Hepatocyte (in vitro differentiated cells): ENCODE measurements around the gene ITGB2. TPM values are rescaled to one million over a fixed set of nuclear protein-coding genes. Genes with fewer than 3 reads are reported as not detected.
A peak's percentile ranks its signal among the peaks of the same experiment; 100 is the strongest.

Experiments used
- DNase-seq: peaks from one replicate; pipeline ENCODE4 v3.0.0-alpha.2; 2016; ENCODE audit warnings: low spot score
- H2AFZ ChIP-seq: fragments of 200-600 bp; sonication (generic); 2 replicates; pipeline ENCODE4 v1.6.0; 2016; ENCODE audit warnings: antibody characterized with exemption, mild to moderate bottlenecking
- H3K27ac ChIP-seq: fragments of 200-600 bp; sonication (generic); 2 replicates; pipeline ENCODE4 v1.5.1; 2016; ENCODE audit warnings: mild to moderate bottlenecking
- H3K27me3 ChIP-seq: fragments of 200-600 bp; sonication (generic); 2 replicates; pipeline ENCODE4 v1.6.1; 2016
- H3K36me3 ChIP-seq: fragments of 200-600 bp; sonication (generic); replicated peaks from 2 replicates; pipeline ENCODE4 v1.5.1; 2016; ENCODE audit warnings: low read depth; ENCODE audit not compliant: insufficient read depth
- H3K4me1 ChIP-seq: fragments of 200-600 bp; sonication (generic); 2 replicates; pipeline ENCODE4 v1.5.1; 2016; ENCODE audit warnings: mild to moderate bottlenecking, moderate library complexity; ENCODE audit not compliant: insufficient read depth
- H3K4me2 ChIP-seq: fragments of 200-600 bp; sonication (generic); 2 replicates; pipeline ENCODE4 v1.6.0; 2016
- H3K4me3 ChIP-seq: fragments of 200-600 bp; sonication (generic); 2 replicates; pipeline ENCODE4 v1.5.1; 2016; ENCODE audit warnings: mild to moderate bottlenecking
- H3K79me2 ChIP-seq: fragments of 200-600 bp; sonication (generic); 2 replicates; pipeline ENCODE4 v1.6.0; 2017; ENCODE audit warnings: mild to moderate bottlenecking
- H3K9me2 ChIP-seq: fragments of 200-600 bp; sonication (generic); replicated peaks from 2 replicates; pipeline ENCODE4 v1.6.0; 2017; ENCODE audit warnings: mild to moderate bottlenecking; ENCODE audit not compliant: insufficient read depth
- H3K9me3 ChIP-seq: fragments of 200-600 bp; sonication (generic); 2 replicates; pipeline ENCODE4 v1.5.1; 2016; ENCODE audit warnings: low read depth, mild to moderate bottlenecking
- H4K20me1 ChIP-seq: fragments of 200-600 bp; sonication (generic); 2 replicates; pipeline ENCODE4 v1.6.0; 2016; ENCODE audit warnings: mild to moderate bottlenecking; ENCODE audit not compliant: insufficient read depth, poor library complexity, severe bottlenecking
- EZH2 ChIP-seq: fragments of 200-600 bp; sonication (generic); IDR thresholded peaks from 2 replicates; pipeline ENCODE4 v1.6.1; 2016; ENCODE audit warnings: antibody characterized with exemption, mild to moderate bottlenecking, borderline replicate concordance
- EZH2phosphoT487 ChIP-seq: fragments of 200-600 bp; sonication (generic); IDR thresholded peaks from one replicate; pipeline ENCODE4 v1.6.1; 2018; ENCODE audit warnings: antibody characterized with exemption, mild to moderate bottlenecking, low read depth, moderate library complexity; ENCODE audit not compliant: unreplicated experiment, severe bottlenecking
- WGBS: methylation state at CpG from one replicate; pipeline ENCODE4 v1.1.6; 2016; ENCODE audit warnings: low lambda C conversion rate; ENCODE audit errors: missing lambda C conversion rate; 5-methylcytosine and 5-hydroxymethylcytosine counted together
- polyA plus RNA-seq: library from polyadenylated mRNA; unstranded; fragments of >200 nt; fragmentation: Nextera tagmentation; extraction: Ambion mirVana; gene quantifications from 2 replicates; pipeline ENCODE4 v1.2.1, GENCODE V29; 2016
- total RNA-seq: library from RNA; depleted of rRNA; stranded (reverse); fragments of >200 nt; gene quantifications from 2 replicates; pipeline ENCODE4 v1.2.3, GENCODE V29; 2014
- TF ChIP-seq, protein P1 (sequence below): fragments of 200-600 bp; sonication (generic); IDR thresholded peaks from 2 replicates; pipeline ENCODE4 v1.5.1; 2016; ENCODE audit warnings: antibody characterized with exemption, mild to moderate bottlenecking; ENCODE audit not compliant: poor library complexity

The ITGB2 gene
- total and polyA plus RNA-seq, 2 experiments from 2014 or later, result 3.8 to 4.2 TPM

DNA sequence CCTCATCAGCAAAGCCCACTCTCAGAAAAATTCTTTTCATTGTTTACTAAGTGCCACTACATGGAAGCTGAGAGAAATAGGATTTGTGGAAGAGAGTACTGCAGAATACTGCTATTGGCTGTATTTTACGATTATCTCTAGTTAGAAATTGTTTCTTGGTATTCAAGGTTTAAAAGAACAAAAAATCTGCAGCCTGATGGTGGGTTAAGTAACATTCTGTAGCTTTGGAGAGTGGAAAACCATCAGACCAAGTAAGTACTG, 74.5 kb downstream of the ITGB2 start:
- H3K4me1 ChIP-seq, result peaks cover 25% of the 10 kb centered on the region
- H2AFZ ChIP-seq, result peak overlapping the region; percentile 5
- peak overlapping the region; percentile 82 for H3K4me2 ChIP-seq
- WGBS, result 68% methylated on average over 1 of the region's 1 CpG
- H3K36me3 ChIP-seq, result peaks cover 4% of the 10 kb centered on the region
- H3K27ac ChIP-seq, result peak overlapping the region; percentile 45
- H3K27me3 ChIP-seq, result no peaks in the 10 kb centered on the region
- no peaks in the 10 kb centered on the region for H3K9me3 ChIP-seq
- TF ChIP-seq, protein P1, sequence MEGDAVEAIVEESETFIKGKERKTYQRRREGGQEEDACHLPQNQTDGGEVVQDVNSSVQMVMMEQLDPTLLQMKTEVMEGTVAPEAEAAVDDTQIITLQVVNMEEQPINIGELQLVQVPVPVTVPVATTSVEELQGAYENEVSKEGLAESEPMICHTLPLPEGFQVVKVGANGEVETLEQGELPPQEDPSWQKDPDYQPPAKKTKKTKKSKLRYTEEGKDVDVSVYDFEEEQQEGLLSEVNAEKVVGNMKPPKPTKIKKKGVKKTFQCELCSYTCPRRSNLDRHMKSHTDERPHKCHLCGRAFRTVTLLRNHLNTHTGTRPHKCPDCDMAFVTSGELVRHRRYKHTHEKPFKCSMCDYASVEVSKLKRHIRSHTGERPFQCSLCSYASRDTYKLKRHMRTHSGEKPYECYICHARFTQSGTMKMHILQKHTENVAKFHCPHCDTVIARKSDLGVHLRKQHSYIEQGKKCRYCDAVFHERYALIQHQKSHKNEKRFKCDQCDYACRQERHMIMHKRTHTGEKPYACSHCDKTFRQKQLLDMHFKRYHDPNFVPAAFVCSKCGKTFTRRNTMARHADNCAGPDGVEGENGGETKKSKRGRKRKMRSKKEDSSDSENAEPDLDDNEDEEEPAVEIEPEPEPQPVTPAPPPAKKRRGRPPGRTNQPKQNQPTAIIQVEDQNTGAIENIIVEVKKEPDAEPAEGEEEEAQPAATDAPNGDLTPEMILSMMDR, result no peak
- TF ChIP-seq EZH2 (no peak), EZH2phosphoT487 (no peak)
- no peaks in the 10 kb centered on the region for H3K9me2 ChIP-seq
- no peaks in the 10 kb centered on the region for H4K20me1 ChIP-seq
- no peak overlapping the region for H3K4me3 ChIP-seq
- peaks cover 4% of the 10 kb centered on the region for H3K79me2 ChIP-seq
- no peak for DNase-seq

- Histone ChIP-seq H3K4me1 (peaks cover 23% of the 10 kb centered on the region), H4K20me1 (no peaks in the 10 kb centered on the region), H3K4me2 (peak overlapping the region; percentile 82), H3K27me3 (no peaks in the 10 kb centered on the region), H3K9me2 (no peaks in the 10 kb centered on the region), H3K9me3 (no peaks in the 10 kb centered on the region), H3K27ac (peak overlapping the region; percentile 45), H3K4me3 (no peak overlapping the region), H2AFZ (peak overlapping the region; percentile 5), H3K36me3 (peaks cover 4% of the 10 kb centered on the region), H3K79me2 (peaks cover 1% of the 10 kb centered on the region)
- WGBS, result 11% methylated on average over 29 of the region's 34 CpGs
- TF ChIP-seq EZH2phosphoT487 (no peak), EZH2 (no peak)
- TF ChIP-seq, protein P1, result peak; percentile 44
- DNase-seq, result peak; percentile 81
Measured at GRCh38 chr21:44845418-44846223, 75.1 kb downstream of the ITGB2 start.

- 74% methylated on average over 16 of the region's 16 CpGs for WGBS
- Histone ChIP-seq H2AFZ (no peak overlapping the region), H3K27me3 (no peaks in the 10 kb centered on the region), H3K36me3 (peaks cover under 1% of the 10 kb centered on the region), H3K4me3 (no peak overlapping the region), H4K20me1 (no peaks in the 10 kb centered on the region), H3K9me2 (no peaks in the 10 kb centered on the region), H3K79me2 (no peaks in the 10 kb centered on the region), H3K4me1 (peaks cover 15% of the 10 kb centered on the region), H3K4me2 (no peak overlapping the region), H3K27ac (no peak overlapping the region), H3K9me3 (no peaks in the 10 kb centered on the region)
- TF ChIP-seq EZH2phosphoT487 (no peak), EZH2 (no peak)
- TF ChIP-seq, protein P1, result no peak
- DNase-seq, result no peak
Measured at GRCh38 chr21:44844256-44844655, 76.4 kb downstream of the ITGB2 start.
